ENCODE results near the gene MBOAT1.
"Not testable (repeated sequence)": the region's sequence is repeated elsewhere in the genome, so short reads cannot be mapped to it uniquely, and the experiment has no call there.

Gene MBOAT1

DNA sequence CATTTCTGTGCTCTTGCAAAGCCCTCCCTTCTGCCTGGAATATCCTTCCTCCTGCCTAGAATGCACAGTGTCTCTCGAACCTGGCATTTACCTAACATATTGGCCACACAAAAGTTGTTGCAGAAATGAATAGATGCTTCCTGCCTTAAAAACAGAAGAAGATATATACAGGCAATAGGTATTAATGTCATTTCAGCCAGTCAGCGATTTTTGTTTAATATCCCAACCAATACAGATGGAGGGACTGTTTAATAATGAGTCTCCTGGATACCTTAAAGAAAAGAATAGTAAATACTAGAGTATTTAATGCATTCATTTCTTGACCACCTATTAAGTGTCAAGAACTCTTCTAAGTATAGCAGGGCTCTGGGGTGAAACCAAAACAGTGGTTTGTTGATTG is 70.3 kb downstream of the MBOAT1 start:
- no peak for FAIRE-seq
- DNase-seq (ENCODE audit: insufficient read length): no peak
- TF ChIP-seq POLR2A (IDR thresholded peaks at IDR 0.05; ENCODE audit: low read depth, low read length) (no peak), POLR2AphosphoS5 (IDR thresholded peaks at IDR 0.05; ENCODE audit: low read depth, low read length) (no peak), TAF1 (IDR thresholded peaks at IDR 0.05; ENCODE audit: borderline replicate concordance, low read depth, low read length) (no peak)

DNA sequence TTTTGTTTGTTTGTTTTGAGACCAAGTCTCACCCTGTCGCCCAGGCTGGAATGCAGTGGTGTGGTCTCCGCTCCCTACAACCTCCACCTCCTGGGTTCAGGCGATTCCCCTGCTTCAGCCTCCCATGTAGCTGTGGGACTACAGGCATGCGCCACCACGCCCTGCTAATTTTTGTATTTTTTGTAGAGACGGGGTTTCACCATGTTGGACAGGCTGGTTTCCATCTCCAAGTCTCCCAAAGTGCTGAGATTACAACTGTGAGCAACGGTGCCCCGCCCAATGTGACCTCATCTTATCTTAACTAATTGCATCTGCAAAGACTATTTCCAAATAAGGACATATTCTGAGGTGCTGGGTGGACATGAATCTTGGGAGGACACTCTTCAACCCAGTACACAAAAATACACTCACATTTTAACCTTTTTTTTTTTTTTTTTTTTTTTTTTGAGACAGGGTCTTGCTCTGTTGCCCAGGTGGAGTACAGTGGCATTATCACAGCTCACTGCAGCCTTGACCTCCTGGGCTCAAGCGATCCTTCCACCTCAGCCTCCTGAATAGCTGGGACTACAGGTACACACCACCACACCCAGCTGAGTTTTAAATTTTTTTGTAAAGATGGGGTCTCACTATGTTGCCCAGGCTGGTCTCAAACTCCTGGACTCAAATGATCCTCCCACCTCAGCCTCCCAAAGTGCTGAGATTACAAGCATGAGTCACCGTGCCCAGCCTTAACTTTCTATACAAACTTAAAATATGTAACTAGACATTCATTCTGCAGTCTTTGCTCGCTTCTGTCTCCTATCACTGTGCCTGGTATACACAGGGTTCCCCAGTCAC is 72.9 kb downstream of the MBOAT1 start:
- not testable (repeated sequence) for DNase-seq (ENCODE audit: insufficient read length); FAIRE-seq

- no peak for DNase-seq (ENCODE audit: insufficient read length)
- FAIRE-seq: no peak
- no peak for TF ChIP-seq TAF1 (IDR thresholded peaks at IDR 0.05; ENCODE audit: borderline replicate concordance, low read depth, low read length)
Observed at GRCh38 chr6:20137837-20138236, 74.4 kb downstream of the MBOAT1 start.

GRCh38 chr6:20137240-20137639 is 75.0 kb downstream of the MBOAT1 start:
- FAIRE-seq (no peak), DNase-seq (ENCODE audit: insufficient read length) (no peak)

GRCh38 chr6:20135677-20136268 is 76.5 kb downstream of the MBOAT1 start:
- DNase-seq (ENCODE audit: insufficient read length) (no peak), FAIRE-seq (no peak)
- no peak for TF ChIP-seq POLR2A (IDR thresholded peaks at IDR 0.05; ENCODE audit: low read depth, low read length)
- TF ChIP-seq TAF1 (IDR thresholded peaks at IDR 0.05; ENCODE audit: borderline replicate concordance, low read depth, low read length): no peak
- TF ChIP-seq POLR2AphosphoS5 (IDR thresholded peaks at IDR 0.05; ENCODE audit: low read depth, low read length): no peak

More at GRCh38 chr6:20137240-20137639, 75.0 kb downstream of the MBOAT1 start:
- TF ChIP-seq POLR2A (IDR thresholded peaks at IDR 0.05; ENCODE audit: low read depth, low read length) (no peak), TAF1 (IDR thresholded peaks at IDR 0.05; ENCODE audit: borderline replicate concordance, low read depth, low read length) (no peak), POLR2AphosphoS5 (IDR thresholded peaks at IDR 0.05; ENCODE audit: low read depth, low read length) (no peak)

DNA sequence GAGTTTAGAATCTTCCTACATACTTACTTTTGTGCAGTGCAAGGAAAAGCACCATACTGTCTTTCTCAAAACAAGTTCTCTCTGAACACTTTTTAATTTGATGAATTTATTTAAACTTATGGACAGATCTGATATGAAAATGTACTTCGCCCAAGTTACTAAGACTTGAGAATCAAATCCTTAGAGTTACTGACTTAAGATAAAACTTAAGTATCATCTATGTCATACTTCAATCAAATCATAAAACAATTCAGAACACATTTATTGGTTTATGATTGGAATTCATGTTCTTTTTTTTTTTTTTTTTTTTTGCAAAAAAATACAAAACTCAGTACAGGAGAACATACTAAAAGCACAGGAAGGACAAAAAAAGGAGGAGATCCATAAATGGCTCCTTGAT is 77.7 kb downstream of the MBOAT1 start:
- FAIRE-seq (no peak), DNase-seq (ENCODE audit: insufficient read length) (no peak)
- TF ChIP-seq POLR2A (IDR thresholded peaks at IDR 0.05; ENCODE audit: low read depth, low read length): no peak

DNA sequence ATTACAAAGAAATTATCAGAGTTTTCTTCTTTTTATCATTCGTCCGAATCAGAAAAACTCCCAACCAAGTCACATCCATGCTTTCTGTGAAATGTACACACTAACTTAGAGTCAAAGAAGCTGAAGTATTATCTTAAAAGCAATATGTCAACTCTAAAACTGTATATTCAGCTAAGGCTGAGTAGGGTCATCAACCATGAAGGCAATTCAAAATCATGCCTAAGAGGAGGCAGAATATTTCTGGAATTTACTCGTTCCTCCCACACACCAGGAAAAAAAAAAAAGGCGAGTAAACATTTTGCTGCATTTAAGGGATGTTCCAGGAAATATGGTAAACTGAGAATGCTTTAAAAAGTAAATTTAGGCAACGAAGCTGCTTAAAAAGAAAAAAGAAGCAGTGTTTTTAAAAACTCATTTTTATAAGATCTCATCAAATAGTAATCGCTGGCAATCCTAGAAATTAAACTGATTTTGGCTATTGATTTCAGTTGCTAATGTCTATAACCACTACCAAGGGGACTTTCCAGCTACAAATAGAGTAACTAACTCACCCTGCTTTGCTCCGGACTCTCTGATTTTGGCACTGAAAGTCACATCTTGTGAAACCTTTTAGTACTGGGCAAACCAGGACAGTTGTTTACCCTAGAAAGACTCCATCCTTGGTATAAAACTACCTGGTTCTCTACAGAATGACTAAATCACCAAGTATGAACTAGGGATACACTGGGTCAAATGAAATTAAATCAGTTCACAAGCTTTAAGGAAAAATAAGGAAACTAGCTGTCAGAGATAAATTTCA is 82.8 kb downstream of the MBOAT1 start:
- DNase-seq (ENCODE audit: insufficient read length): no peak
- TF ChIP-seq POLR2A (IDR thresholded peaks at IDR 0.05; ENCODE audit: low read depth, low read length) (no peak), TAF1 (IDR thresholded peaks at IDR 0.05; ENCODE audit: borderline replicate concordance, low read depth, low read length) (no peak), POLR2AphosphoS5 (IDR thresholded peaks at IDR 0.05; ENCODE audit: low read depth, low read length) (no peak)
- FAIRE-seq: no peak

DNA sequence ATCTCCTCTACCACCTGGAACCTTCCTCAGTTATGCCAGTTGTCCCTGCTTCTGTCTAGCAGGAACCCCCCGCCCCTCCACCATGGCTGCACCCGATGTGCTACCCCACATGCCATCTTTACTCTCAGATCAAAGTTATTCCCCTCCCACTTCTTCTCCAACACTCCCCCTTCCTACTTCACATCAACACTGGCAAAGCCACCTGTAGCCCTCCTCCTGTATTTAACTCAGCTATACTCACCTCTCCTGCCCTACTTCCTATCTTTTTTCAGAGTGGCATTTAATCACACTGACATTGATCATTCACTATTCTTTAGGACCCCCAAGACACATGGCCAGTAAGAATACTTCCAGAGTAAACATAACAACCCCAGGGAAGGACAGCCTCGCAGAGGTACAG is 84.3 kb downstream of the MBOAT1 start:
- no peak for DNase-seq (ENCODE audit: insufficient read length)
- TF ChIP-seq TAF1 (IDR thresholded peaks at IDR 0.05; ENCODE audit: borderline replicate concordance, low read depth, low read length) (no peak), POLR2AphosphoS5 (IDR thresholded peaks at IDR 0.05; ENCODE audit: low read depth, low read length) (no peak), POLR2A (IDR thresholded peaks at IDR 0.05; ENCODE audit: low read depth, low read length) (no peak)
- FAIRE-seq: no peak

DNA sequence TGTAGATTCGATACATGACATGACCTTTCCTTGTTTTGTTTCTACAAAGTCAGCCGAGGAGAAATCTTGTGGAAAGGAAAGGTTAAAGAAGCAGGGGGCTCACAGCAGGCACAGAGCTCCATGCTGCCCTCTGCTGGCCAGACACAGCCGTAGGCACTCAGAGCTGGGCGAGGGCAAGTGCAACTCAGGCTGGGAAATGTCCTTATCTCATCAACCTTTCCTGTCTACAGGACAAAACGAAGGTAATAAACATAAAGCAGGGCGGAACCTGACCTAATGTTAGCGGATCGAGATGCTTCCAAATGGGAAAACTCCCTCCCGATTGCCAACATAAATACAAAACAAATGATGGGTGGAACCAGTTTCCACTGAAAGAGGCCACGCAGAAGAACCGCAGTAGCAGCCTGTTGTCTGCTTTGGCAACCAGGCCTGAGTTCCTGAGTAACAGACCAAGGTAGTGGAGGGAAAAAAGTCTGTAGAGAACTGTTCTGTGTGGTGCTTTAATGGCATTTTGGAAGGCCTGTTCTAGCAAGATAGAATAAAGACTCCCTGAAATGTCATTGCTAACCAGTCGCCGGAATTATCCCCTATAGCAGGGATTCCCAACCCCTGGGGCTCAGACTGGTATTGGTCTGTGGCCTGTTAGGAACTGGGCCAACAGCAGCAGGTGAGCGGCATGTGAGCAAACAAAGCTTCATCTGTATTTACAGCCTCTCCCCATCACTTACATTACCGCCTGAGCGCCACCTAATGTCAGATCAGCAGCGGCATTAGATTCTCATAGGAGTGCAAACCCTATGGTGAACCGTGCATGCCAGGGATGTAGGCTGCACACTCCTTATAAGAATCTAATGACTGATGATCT is 85.2 kb downstream of the MBOAT1 start:
- FAIRE-seq: peak; percentile 89
- TF ChIP-seq POLR2A (IDR thresholded peaks at IDR 0.05; ENCODE audit: low read depth, low read length) (no peak), POLR2AphosphoS5 (IDR thresholded peaks at IDR 0.05; ENCODE audit: low read depth, low read length) (no peak), TAF1 (IDR thresholded peaks at IDR 0.05; ENCODE audit: borderline replicate concordance, low read depth, low read length) (no peak)

GRCh38 chr6:20126102-20126752 is 86.0 kb downstream of the MBOAT1 start:
- DNase-seq (ENCODE audit: insufficient read length) (no peak), FAIRE-seq (no peak)
- TF ChIP-seq POLR2AphosphoS5 (IDR thresholded peaks at IDR 0.05; ENCODE audit: low read depth, low read length): no peak

More for the DNA sequence above, 85.2 kb downstream of the MBOAT1 start:
- DNase-seq (ENCODE audit: insufficient read length): peak; percentile 17

DNA sequence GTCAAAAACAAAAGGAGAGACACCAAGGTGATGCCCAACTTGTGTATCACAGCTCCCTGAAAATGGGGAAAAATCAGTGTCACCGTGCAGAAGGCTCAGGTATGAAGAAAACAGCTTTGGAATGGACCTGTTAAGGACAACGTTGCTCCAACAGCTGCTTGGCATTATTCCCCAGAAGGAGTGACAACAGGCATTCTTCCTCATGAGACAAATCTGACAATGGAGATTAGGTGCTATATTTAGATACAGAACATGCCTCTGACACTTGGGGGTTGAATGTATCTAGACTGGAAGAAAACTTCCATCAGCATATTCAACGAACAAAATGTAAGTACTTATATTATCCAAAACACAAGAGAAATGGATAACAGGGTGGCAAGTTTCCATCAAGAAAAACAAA is 87.7 kb downstream of the MBOAT1 start:
- no peak for FAIRE-seq
- DNase-seq (ENCODE audit: insufficient read length): no peak
- TF ChIP-seq TAF1 (IDR thresholded peaks at IDR 0.05; ENCODE audit: borderline replicate concordance, low read depth, low read length): no peak
- no peak for TF ChIP-seq POLR2AphosphoS5 (IDR thresholded peaks at IDR 0.05; ENCODE audit: low read depth, low read length)
- no peak for TF ChIP-seq POLR2A (IDR thresholded peaks at IDR 0.05; ENCODE audit: low read depth, low read length)

All from GM12892 (cell line).